Motor neuron (in vitro differentiated cells): Measurements from ENCODE around the gene PC. TPM values are rescaled to one million over a fixed set of nuclear protein-coding genes. Genes with fewer than 3 reads are reported as not detected.

Experiments
- ATAC-seq, 8 experiments: fragments of 200-7000 bp; cut with Tn5 transposase; replicated peaks in 6 of 8; 2 replicates each; pipeline ENCODE4 v1.8.0; 2021; ENCODE audit warnings: mild to moderate bottlenecking in 8 of 8, moderate library complexity in 8 of 8
- H3K27ac ChIP-seq, 2 donors: fragments of 250-450 bp; sonication (Bioruptor Pico); 2 replicates each; pipeline ENCODE4 v1.9.0; 2021; ENCODE audit warnings: antibody characterized with exemption in 2 of 2, mild to moderate bottlenecking in 2 of 2, moderate library complexity in 1 of 2
- H3K4me1 ChIP-seq, 2 donors: fragments of 250-450 bp; sonication (Bioruptor Pico); replicated peaks in 1 of 2; 2 replicates each; pipeline ENCODE4 v1.6.1; 2021; ENCODE audit warnings: antibody characterized with exemption in 2 of 2, mild to moderate bottlenecking in 2 of 2, moderate library complexity in 1 of 2
- H3K4me3 ChIP-seq, 5 donors: fragments of 250-450 bp; sonication (Bioruptor Pico); 2 replicates each; pipeline ENCODE4 v1.9.0; 2021; ENCODE audit warnings: antibody characterized with exemption in 5 of 5, mild to moderate bottlenecking in 5 of 5, moderate library complexity in 4 of 5
- WGBS, 10 experiments: fragments of 450-650 bp; shearing (Covaris generic); methylation state at CpG; one replicate each; pipeline ENCODE4 v1.0.0; 2022; 5-methylcytosine and 5-hydroxymethylcytosine counted together
- in situ Hi-C, 9 experiments: fragments of 400-800 bp; cut with MboI; loops; one replicate each; pipeline ENCODE4 v1.15.0; 2021; ENCODE audit warnings: low sequenced_read_pairs in 9 of 9, low pct_unique_long_range_greater_than_20kb in 2 of 9; ENCODE audit not compliant: unreplicated experiment in 9 of 9
- total RNA-seq, 8 experiments: library from RNA; unstranded; fragments of 300-600 nt; gene quantifications; 2 replicates each; pipeline versions ENCODE4 v1.2.3 to v1.2.4, GENCODE V29; 2022

PC gene
- total RNA-seq, 8 experiments from 2014 or later = 8.7 to 31.9 (median 20.0) TPM

DNA sequence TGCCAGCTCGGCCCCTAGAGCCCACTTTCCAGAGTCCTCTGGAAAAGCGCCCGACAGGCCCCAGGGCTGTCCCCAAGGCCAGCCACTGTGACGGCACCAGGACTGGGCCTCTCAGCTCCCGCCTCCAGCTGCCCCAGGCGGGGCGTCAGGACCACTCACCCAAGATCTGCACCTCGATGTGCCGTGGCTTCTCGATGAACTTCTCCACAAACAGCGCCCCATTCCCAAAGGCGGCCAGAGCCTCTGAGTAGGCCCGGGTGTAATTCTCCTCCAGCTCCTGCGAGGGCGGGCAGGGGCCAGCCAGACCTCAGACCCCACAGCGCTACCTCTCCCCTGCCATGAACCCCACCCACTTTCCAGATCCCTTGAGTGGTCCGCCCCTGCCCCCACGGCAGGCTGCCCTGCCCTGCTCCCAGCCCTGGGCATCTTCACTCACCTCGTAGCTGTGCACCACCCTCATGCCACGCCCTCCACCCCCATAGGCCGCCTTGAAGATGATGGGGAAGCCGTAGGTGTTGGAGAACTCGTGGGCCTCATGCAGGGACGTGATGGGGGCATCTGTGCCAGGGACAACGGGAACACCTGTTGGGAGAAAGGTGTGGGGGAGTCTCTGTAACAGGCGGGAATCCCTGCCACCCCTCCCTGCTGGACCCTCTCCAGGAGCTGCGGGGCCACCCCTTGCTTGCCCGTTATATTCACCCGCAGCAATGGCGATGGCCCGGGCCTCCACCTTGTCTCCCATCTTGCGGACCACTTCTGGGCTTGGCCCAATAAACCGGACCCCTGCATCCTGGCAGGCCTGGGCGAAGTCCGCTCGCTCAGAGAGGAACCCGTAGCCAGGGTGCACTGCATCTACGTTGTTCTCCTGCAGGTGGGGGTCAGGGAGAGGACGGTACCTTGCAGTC, 87.3 kb downstream of the PC start:
- WGBS, 10 experiments = 50 to 100% (median 87%) methylated on average over 1 to 12 of the region's 39 CpGs; no CpG with 5 or more reads in 6 of the 10 experiments
- peak in 1 of 8 experiments; percentile 4 for ATAC-seq
- H3K4me1 ChIP-seq = peaks cover 7 to 8% of the 10 kb centered on the region in 2 donors
- no peak overlapping the region for H3K27ac ChIP-seq
- in situ Hi-C loops = no loop called here
- no peak overlapping the region for H3K4me3 ChIP-seq

DNA sequence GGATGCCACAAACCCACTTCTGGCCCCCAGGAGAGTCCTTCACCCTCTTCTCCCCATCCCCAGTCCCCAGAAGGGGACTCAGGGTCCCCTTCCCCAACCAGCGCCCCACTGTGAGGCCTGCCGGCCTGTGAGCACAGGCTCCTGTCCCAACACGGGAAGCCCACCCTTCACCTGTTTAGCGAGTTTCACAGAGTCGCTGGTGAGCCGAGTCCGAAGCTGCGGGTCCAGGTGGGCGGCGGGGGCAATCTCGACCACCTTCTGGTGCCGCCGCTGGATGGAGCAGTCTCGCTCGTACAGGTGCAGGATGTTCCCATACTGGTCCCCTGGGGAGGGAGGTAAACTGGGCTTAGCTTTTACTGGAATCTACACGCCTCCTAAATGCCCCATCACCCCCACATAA, 88.1 kb downstream of the PC start:
- 80% methylated on average over 1 of the region's 16 CpGs; no CpG with 5 or more reads in 9 of the 10 experiments for WGBS, 10 experiments
- Histone ChIP-seq H3K27ac (no peak overlapping the region), H3K4me3 (no peak overlapping the region), H3K4me1 (peaks cover 2 to 4% of the 10 kb centered on the region in 2 donors)
- in situ Hi-C loops = no loop called here
- no peak for ATAC-seq

DNA sequence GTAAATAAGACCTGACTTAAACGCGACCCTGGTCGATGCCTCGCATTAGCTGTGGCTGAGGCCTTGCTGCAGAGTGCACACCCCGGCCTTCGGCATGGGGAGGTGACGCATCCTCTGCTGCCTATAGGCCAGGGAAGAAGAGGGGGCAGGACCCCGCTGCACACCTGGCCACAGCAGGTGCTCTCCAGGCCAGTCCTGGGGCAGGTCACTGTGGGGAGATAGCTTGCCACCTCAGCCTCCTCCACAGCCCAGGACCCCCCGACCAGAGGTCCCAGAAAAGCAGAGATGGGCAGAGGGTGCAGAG, 88.7 kb downstream of the PC start:
- in situ Hi-C loops = no loop called here
- Histone ChIP-seq H3K4me1 (no peaks in the 10 kb centered on the region), H3K4me3 (no peak overlapping the region), H3K27ac (no peak overlapping the region)
- ATAC-seq = no peak
- 90 to 100% (median 96%) methylated on average over 1 to 6 of the region's 9 CpGs; no CpG with 5 or more reads in 4 of the 10 experiments for WGBS, 10 experiments

- WGBS, 10 experiments = 50 to 100% (median 79%) methylated on average over 1 to 15 of the region's 27 CpGs; no CpG with 5 or more reads in 2 of the 10 experiments
- peak in 2 of 8 experiments; percentile 22 to 64 for ATAC-seq
- in situ Hi-C loops = no loop called here
- H3K27ac ChIP-seq = no peak overlapping the region
- no peak overlapping the region for H3K4me3 ChIP-seq
- H3K4me1 ChIP-seq = no peaks in the 10 kb centered on the region
These were observed 89.2 kb downstream of the PC start for GRCh38 chr11:66868726-66869566.

DNA sequence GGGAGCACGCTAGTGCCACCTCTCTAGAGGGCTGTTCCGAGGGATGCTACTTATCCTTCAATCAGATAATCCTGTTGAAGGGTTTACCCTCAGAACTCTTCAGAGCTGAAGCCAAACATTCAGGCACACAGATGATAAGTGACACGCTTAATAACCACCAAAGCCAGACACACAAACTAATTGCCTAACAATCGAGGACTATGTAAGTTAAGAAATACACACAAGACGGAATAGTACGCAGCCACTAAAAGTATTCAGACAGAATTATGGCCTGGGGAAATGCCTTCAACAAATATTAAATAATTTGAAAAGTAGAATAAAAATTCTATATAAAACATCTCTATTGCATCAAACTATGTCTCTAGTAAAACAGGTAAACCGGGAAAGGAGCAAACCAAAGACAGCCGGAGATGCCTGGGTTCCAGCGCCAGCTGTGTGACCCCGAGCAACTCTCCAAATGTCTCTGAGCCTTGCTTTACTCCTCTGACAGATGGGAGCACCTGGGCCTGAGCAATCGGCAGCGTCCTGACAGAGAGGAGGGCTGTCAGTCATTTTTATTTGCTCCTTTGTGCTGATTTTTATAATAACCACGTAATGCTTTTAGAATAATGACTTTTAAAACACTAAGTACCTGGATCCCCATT, 90.0 kb downstream of the PC start:
- Histone ChIP-seq H3K4me3 (no peak overlapping the region), H3K4me1 (no peaks in the 10 kb centered on the region), H3K27ac (no peak overlapping the region)
- in situ Hi-C loops = no loop called here
- ATAC-seq = no peak
- WGBS, 10 experiments = 89 to 100% (median 96%) methylated on average over 2 to 10 of the region's 13 CpGs

- WGBS, 10 experiments = 50 to 92% (median 76%) methylated on average over 2 to 5 of the region's 14 CpGs; no CpG with 5 or more reads in 5 of the 10 experiments
- Histone ChIP-seq H3K4me3 (no peak overlapping the region), H3K4me1 (no peaks in the 10 kb centered on the region), H3K27ac (no peak overlapping the region)
- peak in 2 of 8 experiments; percentile 12 to 26 for ATAC-seq
- in situ Hi-C loops = no loop called here
These were observed 90.7 kb downstream of the PC start for GRCh38 chr11:66867425-66868040.

- in situ Hi-C loops = no loop called here
- 80% methylated on average over 2 to 3 of the region's 7 CpGs; no CpG with 5 or more reads in 8 of the 10 experiments for WGBS, 10 experiments
- Histone ChIP-seq H3K27ac (no peak overlapping the region), H3K4me3 (no peak overlapping the region), H3K4me1 (no peaks in the 10 kb centered on the region)
- ATAC-seq = peak in 3 of 8 experiments; percentile 5 to 42 (median 9)
These were observed 91.6 kb downstream of the PC start for GRCh38 chr11:66866511-66866986.

DNA sequence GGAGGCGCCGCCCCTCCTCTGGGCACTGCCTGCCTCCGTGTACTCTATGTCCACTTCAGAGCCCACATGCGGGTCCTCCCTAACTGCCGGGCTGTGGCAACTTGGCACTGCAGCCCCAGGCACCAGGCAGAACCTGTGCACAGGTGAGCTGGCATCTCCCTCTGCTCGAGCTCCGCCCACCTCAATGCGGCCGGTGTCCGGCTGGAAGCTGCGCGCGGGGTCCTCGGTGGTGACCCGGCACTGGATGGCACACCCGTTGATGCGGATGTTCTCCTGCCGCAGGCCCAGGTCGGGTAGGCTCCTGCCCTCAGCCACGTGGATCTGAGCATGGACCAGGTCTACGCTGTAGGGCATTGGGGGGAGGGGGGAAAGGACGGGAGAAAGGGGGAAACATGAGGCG, 92.2 kb downstream of the PC start:
- 100% methylated on average over 2 of the region's 23 CpGs; no CpG with 5 or more reads in 9 of the 10 experiments for WGBS, 10 experiments
- in situ Hi-C loops = no loop called here
- peak in 2 of 8 experiments; percentile 3 to 9 for ATAC-seq
- Histone ChIP-seq H3K27ac (no peak overlapping the region), H3K4me3 (no peak overlapping the region), H3K4me1 (no peaks in the 10 kb centered on the region)

DNA sequence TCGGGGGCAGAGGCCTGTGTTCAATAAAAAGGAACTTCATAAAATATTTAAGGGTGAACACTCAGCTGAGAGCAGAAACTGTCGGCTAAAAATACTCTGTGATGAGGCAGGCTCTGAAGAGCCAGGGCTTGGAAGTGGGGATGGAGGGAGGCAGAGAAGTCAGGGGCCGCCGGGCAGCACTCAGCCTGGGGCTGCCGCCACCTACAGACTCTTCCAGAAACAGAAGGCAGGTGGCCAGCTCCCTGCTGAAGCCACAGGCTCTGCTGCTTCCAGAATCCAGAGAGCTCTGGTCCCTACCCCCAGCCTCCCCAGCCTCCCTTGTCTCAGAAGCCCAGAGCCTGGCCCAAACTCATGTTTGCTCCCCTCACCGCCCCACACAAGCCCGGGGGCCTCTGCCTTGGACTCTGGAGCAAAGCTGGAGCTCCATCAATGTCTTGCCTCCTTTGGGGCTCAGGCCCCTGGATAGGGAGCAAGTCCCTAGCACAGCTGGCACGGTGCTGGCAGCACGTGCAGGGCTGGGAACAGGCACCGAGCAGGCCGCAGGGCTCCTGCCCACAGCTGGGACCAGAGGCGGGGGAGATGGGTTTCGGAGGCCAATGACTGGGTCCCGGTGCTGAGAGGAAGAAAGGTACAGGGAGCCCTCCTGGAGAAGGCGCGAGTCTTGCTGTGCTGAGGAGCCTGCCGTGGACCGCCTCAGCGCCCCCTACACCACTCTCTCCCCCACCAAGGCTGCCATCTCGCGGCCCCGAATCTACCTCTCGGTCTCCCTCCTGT, 93.1 kb downstream of the PC start:
- 75 to 88% (median 80%) methylated on average over 2 to 3 of the region's 23 CpGs; no CpG with 5 or more reads in 7 of the 10 experiments for WGBS, 10 experiments
- Histone ChIP-seq H3K4me3 (no peak overlapping the region), H3K4me1 (no peaks in the 10 kb centered on the region), H3K27ac (no peak overlapping the region)
- in situ Hi-C loops = no loop called here
- ATAC-seq = no peak

DNA sequence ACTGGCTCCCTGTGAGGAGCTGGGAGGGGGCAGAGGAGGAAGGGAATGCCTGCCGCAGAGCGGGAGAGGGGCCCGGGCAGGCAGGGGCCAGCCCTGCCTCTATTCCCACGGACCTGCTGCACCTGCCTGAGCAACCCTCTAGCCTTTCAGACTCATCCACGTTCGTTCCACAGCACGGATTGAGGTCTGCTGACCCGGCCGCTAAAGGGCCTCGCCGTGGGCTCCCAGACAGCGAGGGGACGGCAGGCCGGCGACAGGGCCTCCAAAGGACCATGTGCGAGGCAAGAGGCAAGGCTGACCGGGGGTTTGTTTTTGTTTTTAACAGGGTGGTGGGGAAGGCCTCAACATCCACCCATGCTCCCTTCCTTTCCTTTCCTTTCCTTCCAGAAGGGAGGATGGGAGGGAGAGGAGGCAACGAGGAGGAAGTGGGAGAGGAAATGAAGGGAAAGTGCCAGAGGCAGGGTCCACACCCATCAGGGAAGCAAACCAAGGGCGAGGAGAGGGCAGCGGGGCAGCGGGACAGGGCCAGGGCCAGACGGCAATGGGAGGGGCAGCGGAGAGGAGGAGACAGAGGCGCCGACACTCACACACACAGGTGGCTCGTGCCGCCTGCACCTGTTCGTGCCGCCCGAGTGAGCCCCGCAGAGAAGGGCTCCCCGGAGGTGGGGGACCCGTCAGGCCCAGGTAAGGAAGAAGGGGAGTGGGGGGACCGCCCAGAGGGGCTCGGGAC, 93.8 kb downstream of the PC start:
- no peak for ATAC-seq

DNA sequence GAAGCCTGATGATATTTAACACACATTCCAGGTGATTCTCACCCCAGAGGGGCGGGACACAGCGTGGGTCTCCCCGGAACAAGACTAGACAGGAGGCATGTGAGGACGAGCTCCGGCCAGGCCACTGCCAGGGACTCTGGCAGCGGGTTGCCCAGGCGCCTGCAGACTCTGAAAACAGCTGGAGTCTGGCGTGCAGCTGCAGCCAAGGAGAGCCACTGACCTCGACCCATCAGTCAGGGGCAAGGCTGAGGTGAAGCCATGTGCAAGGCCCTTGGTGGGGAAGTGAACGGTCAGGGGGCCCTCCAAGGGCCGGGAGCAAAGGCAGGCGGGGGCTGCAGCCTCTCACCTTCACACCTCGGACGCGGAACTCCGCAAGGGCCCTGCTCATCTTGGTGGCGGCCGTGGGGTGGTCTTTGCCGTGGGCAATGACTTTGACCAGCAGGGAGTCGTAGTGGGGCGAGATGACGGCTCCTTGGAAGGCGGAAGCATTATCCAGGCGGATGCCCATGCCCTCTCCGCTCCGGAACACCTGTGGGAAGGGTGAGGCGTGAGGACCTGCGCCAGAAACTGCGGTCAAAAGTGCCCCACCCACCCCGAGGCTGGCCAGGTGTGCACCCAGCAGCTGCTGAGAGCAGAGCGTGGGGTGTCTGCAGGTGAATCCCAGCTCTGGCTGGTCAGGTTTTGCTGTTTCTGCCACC, 94.6 kb downstream of the PC start:
- no peaks in the 10 kb centered on the region for H3K4me1 ChIP-seq
- in situ Hi-C loops = no loop called here
- H3K27ac ChIP-seq = no peak overlapping the region
- ATAC-seq = no peak
- 50 to 98% (median 72%) methylated on average over 1 to 10 of the region's 31 CpGs; no CpG with 5 or more reads in 4 of the 10 experiments for WGBS, 10 experiments
- H3K4me3 ChIP-seq = no peak overlapping the region

More for the DNA sequence above, 93.8 kb downstream of the PC start:
- in situ Hi-C loops = no loop called here
- Histone ChIP-seq H3K4me3 (no peak overlapping the region), H3K27ac (no peak overlapping the region), H3K4me1 (no peaks in the 10 kb centered on the region)
- WGBS, 10 experiments = 40 to 93% methylated on average over 1 to 10 of the region's 35 CpGs; no CpG with 5 or more reads in 8 of the 10 experiments
